CD14-positive monocyte (primary cell): ENCODE data around the gene ESPN. TPM values are rescaled to one million over a fixed set of nuclear protein-coding genes. Genes with fewer than 3 reads are reported as not detected.
A peak's percentile ranks its signal among the peaks of the same experiment; 100 is the strongest.
"Not testable (repeated sequence)": the region's sequence is repeated elsewhere in the genome, so short reads cannot be mapped to it uniquely, and the experiment has no call there.

Source experiments
- DNase-seq, 3 donors: peaks; one replicate each; pipeline ENCODE4 v3.0.0-alpha.2; 2011 to 2022
- H2AFZ ChIP-seq: 2 replicates; pipeline ENCODE4 v1.6.0; 2012; ENCODE audit warnings: mild to moderate bottlenecking, low read depth, low read length, inconsistent platforms; ENCODE audit not compliant: insufficient read depth, poor library complexity, severe bottlenecking
- H3K27ac ChIP-seq, 2 donors: 1 replicate in 1 of 2; 2 replicates in 1 of 2; pipeline ENCODE4 v1.5.1; 2012 to 2013; ENCODE audit warnings: low read length in 2 of 2, control low read depth in 1 of 2, inconsistent platforms in 1 of 2, low read depth in 1 of 2, mild to moderate bottlenecking in 1 of 2
- H3K27me3 ChIP-seq, 2 donors: one replicate each; pipeline versions ENCODE4 v1.6.0 to v1.6.1; 2011 to 2013; ENCODE audit warnings: low read length in 2 of 2; ENCODE audit not compliant: control insufficient read depth in 2 of 2, insufficient read depth in 2 of 2
- H3K36me3 ChIP-seq, 2 donors: replicated peaks in 1 of 2; 1 replicate in 1 of 2; 2 replicates in 1 of 2; pipeline versions ENCODE4 v1.5.1 to v1.6.1; 2012 to 2013; ENCODE audit warnings: low read length in 2 of 2, control low read depth in 1 of 2, inconsistent platforms in 1 of 2, mild to moderate bottlenecking in 1 of 2; ENCODE audit not compliant: insufficient read depth in 2 of 2, control insufficient read depth in 1 of 2
- H3K4me1 ChIP-seq, 2 donors: 1 replicate in 1 of 2; 2 replicates in 1 of 2; pipeline versions ENCODE4 v1.5.1 to v1.6.1; 2012 to 2013; ENCODE audit warnings: low read length in 2 of 2, control low read depth in 1 of 2, inconsistent platforms in 1 of 2, mild to moderate bottlenecking in 1 of 2, moderate library complexity in 1 of 2; ENCODE audit not compliant: insufficient read depth in 2 of 2, control insufficient read depth in 1 of 2
- H3K4me2 ChIP-seq: replicated peaks from 2 replicates; pipeline ENCODE3; 2012; ENCODE audit warnings: low read length, moderate library complexity, mild to moderate bottlenecking; ENCODE audit not compliant: poor library complexity, severe bottlenecking; ENCODE audit errors: extremely low read depth
- H3K4me3 ChIP-seq, 3 experiments: fragments of 200-600 bp in 1 of 3; sonication (generic) in 1 of 3; replicated peaks in 1 of 3; 1 replicate in 2 of 3; 2 replicates in 1 of 3; pipeline ENCODE4 v1.5.1; 2011 to 2013; ENCODE audit warnings: low read length in 3 of 3, mild to moderate bottlenecking in 3 of 3, control low read depth in 2 of 3, low read depth in 2 of 3, inconsistent platforms in 1 of 3, moderate library complexity in 1 of 3
- H3K79me2 ChIP-seq: 2 replicates; pipeline ENCODE4 v1.6.0; 2012; ENCODE audit warnings: mild to moderate bottlenecking, control low read depth, inconsistent platforms, low read length, moderate library complexity; ENCODE audit not compliant: insufficient read depth
- H3K9ac ChIP-seq: 2 replicates; pipeline ENCODE4 v1.6.0; 2017; ENCODE audit warnings: low read length, mild to moderate bottlenecking; ENCODE audit not compliant: insufficient read depth, poor library complexity, severe bottlenecking
- H3K9me3 ChIP-seq, 2 donors: replicated peaks in 1 of 2; 1 replicate in 1 of 2; 2 replicates in 1 of 2; pipeline versions ENCODE4 v1.5.1 to v1.6.1; 2012 to 2013; ENCODE audit warnings: low read length in 2 of 2, control low read depth in 1 of 2; ENCODE audit not compliant: control insufficient read depth in 1 of 2, insufficient read depth in 1 of 2
- H4K20me1 ChIP-seq: 2 replicates; pipeline ENCODE4 v1.6.0; 2012; ENCODE audit warnings: mild to moderate bottlenecking, low read length, control low read depth, moderate library complexity; ENCODE audit not compliant: insufficient read depth
- H3K27ac Mint-ChIP-seq, 7 donors: one replicate each; pipeline ENCODE4 v1.8.0; 2020; ENCODE audit warnings: mild to moderate bottlenecking in 7 of 7, mixed read lengths in 7 of 7, moderate library complexity in 6 of 7, inconsistent platforms in 2 of 7
- H3K27me3 Mint-ChIP-seq, 3 donors: one replicate each; pipeline ENCODE4 v1.8.0; 2021 to 2022; ENCODE audit warnings: low read depth in 3 of 3, mild to moderate bottlenecking in 3 of 3, mixed read lengths in 3 of 3, moderate library complexity in 3 of 3, inconsistent platforms in 1 of 3
- H3K36me3 Mint-ChIP-seq, 2 donors: one replicate each; pipeline ENCODE4 v1.8.0; 2020; ENCODE audit warnings: mixed read lengths in 2 of 2, inconsistent platforms in 1 of 2, mild to moderate bottlenecking in 1 of 2
- H3K4me1 Mint-ChIP-seq: one replicate; pipeline ENCODE4 v1.8.0; 2020; ENCODE audit warnings: mild to moderate bottlenecking, mixed read lengths
- H3K4me3 Mint-ChIP-seq, 2 donors: one replicate each; pipeline ENCODE4 v1.8.0; 2020; ENCODE audit warnings: mild to moderate bottlenecking in 2 of 2, mixed read lengths in 2 of 2, moderate library complexity in 1 of 2
- H3K9me3 Mint-ChIP-seq, 7 donors: one replicate each; pipeline ENCODE4 v1.8.0; 2020 to 2022; ENCODE audit warnings: mixed read lengths in 7 of 7, mild to moderate bottlenecking in 6 of 7, moderate library complexity in 6 of 7, inconsistent platforms in 2 of 7
- CTCF ChIP-seq: fragments of 200-600 bp; IDR thresholded peaks from one replicate; pipeline ENCODE4 v1.8.0; 2022; ENCODE audit warnings: antibody characterized with exemption, mild to moderate bottlenecking
- WGBS: methylation state at CpG from one replicate; pipeline ENCODE4 v1.1.5; 2013; ENCODE audit warnings: missing lambda C conversion rate; ENCODE audit not compliant: insufficient coverage; 5-methylcytosine and 5-hydroxymethylcytosine counted together
- intact Hi-C, 2 donors: fragments of 100-400 bp; cut with micrococcal nuclease; formaldehyde crosslinking; loops; one replicate each; pipeline versions ENCODE4 v1.15.0 to v1.15.1; 2023
- polyA plus RNA-seq, 3 donors: library from polyadenylated mRNA; depleted of rRNA in 1 of 3; unstranded in 2 of 3; stranded (reverse) in 1 of 3; fragments of 300-500 nt in 2 of 3; fragments of >200 nt in 1 of 3; fragmentation: Illumina TruSeq in 2 of 3; gene quantifications; 1 replicate in 2 of 3; 2 replicates in 1 of 3; pipeline ENCODE4 v1.2.3, GENCODE V29; 2012 to 2021

The ESPN gene
- polyA plus RNA-seq, 3 donors: not detected

GRCh38 chr1:6450943-6451373 lies 26.4 kb downstream of the ESPN start:
- Histone ChIP-seq H3K36me3 (no peaks in the 10 kb centered on the region), H3K4me1 (no peaks in the 10 kb centered on the region), H2AFZ (no peak overlapping the region), H3K4me3 (no peak overlapping the region), H3K4me2 (no peak overlapping the region), H4K20me1 (no peaks in the 10 kb centered on the region), H3K79me2 (no peaks in the 10 kb centered on the region), H3K27ac (no peak overlapping the region), H3K9ac (no peak overlapping the region), H3K9me3 (no peaks in the 10 kb centered on the region), H3K27me3 (peaks cover 6 to 68% of the 10 kb centered on the region in 2 donors)
- Mint-ChIP-seq H3K27ac (no peak overlapping the region), H3K4me1 (peaks cover 2% of the 10 kb centered on the region), H3K27me3 (peaks cover 75 to 90% (median 79%) of the 10 kb centered on the region in 3 donors), H3K9me3 (peaks cover 0 to 10% (median 0%) of the 10 kb centered on the region in 7 donors), H3K36me3 (peaks cover 0 to 5% of the 10 kb centered on the region in 2 donors), H3K4me3 (peak overlapping the region in 1 of 2 donors; percentile 33)
- DNase-seq: no peak
- TF ChIP-seq CTCF: no peak
- 89% methylated on average over 6 of the region's 6 CpGs for WGBS
- intact Hi-C loops: no loop called here

- H3K27ac ChIP-seq, H3K4me1 ChIP-seq, H3K36me3 Mint-ChIP-seq, H3K4me1 Mint-ChIP-seq, H3K79me2 ChIP-seq, H3K4me3 ChIP-seq, H3K36me3 ChIP-seq, intact Hi-C loops, H3K9me3 ChIP-seq, DNase-seq, H3K9ac ChIP-seq, H3K4me2 ChIP-seq, H4K20me1 ChIP-seq, H3K27ac Mint-ChIP-seq, H2AFZ ChIP-seq: not testable (repeated sequence)
- peaks cover 6 to 61% of the 10 kb centered on the region in 2 donors for H3K27me3 ChIP-seq
- peaks cover 0 to 10% (median 0%) of the 10 kb centered on the region in 7 donors for H3K9me3 Mint-ChIP-seq
- peak overlapping the region in 1 of 2 donors; percentile 76 for H3K4me3 Mint-ChIP-seq
- 11% methylated on average over 76 of the region's 85 CpGs for WGBS
- peaks cover 70 to 88% (median 81%) of the 10 kb centered on the region in 3 donors for H3K27me3 Mint-ChIP-seq
Observed at GRCh38 chr1:6453895-6454855, 29.6 kb downstream of the ESPN start.
